ENCODE data around the gene ECHDC3. TPM values are rescaled to one million over a fixed set of nuclear protein-coding genes. Genes with fewer than 3 reads are reported as not detected.

ECHDC3 gene
- polyA plus RNA-seq, 1 of the 3 experiments (the other 2 are of a cell fraction), result 13.5 TPM

DNA sequence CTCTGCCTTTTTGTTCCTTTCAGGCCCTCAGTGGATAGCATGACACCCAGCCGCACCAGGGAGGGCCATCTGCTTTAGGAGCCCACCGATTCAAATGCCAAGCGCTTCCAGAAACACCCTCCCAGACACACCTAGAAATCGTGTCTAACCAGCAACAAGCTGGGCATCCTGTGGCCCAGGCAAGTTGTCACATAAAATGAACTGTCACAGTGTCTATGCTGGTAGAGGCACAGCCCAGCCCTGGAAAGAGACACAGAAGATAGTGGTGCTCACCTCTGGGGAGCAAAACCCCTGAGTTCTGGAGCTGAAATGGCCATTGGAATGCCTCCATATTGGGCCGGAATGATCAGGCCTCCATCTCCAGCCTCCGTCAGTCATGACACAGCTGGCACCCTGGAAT, 38.9 kb downstream of the ECHDC3 start:
- no peak overlapping the region for H2AFZ ChIP-seq (ENCODE audit: low read depth)

More for the DNA sequence above, 38.9 kb downstream of the ECHDC3 start:
- TF ChIP-seq ZBTB33 (IDR thresholded peaks at IDR 0.05; ENCODE audit: borderline replicate concordance, low read depth) (no peak), FOXJ3 (CRISPR knock-in tag; IDR thresholded peaks at IDR 0.05) (no peak), GABPA (IDR thresholded peaks at IDR 0.05; ENCODE audit: low read depth) (no peak), YY1 (IDR thresholded peaks at IDR 0.05; ENCODE audit: low read depth) (no peak), RAD21 (IDR thresholded peaks at IDR 0.05; ENCODE audit: low read length) (no peak), USF2 (IDR thresholded peaks at IDR 0.05; ENCODE audit: borderline replicate concordance, low read depth, low read length) (no peak), USF1 (IDR thresholded peaks at IDR 0.05; ENCODE audit: borderline replicate concordance, low read depth) (no peak), JUND (IDR thresholded peaks at IDR 0.05) (no peak), SMC3 (IDR thresholded peaks at IDR 0.05; ENCODE audit: low read depth, low read length) (no peak)
- TF ChIP-seq, protein P1, sequence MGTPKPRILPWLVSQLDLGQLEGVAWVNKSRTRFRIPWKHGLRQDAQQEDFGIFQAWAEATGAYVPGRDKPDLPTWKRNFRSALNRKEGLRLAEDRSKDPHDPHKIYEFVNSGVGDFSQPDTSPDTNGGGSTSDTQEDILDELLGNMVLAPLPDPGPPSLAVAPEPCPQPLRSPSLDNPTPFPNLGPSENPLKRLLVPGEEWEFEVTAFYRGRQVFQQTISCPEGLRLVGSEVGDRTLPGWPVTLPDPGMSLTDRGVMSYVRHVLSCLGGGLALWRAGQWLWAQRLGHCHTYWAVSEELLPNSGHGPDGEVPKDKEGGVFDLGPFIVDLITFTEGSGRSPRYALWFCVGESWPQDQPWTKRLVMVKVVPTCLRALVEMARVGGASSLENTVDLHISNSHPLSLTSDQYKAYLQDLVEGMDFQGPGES (IDR thresholded peaks at IDR 0.05; ENCODE audit: low read depth, low read length), result no peak
- TF ChIP-seq, protein P2, sequence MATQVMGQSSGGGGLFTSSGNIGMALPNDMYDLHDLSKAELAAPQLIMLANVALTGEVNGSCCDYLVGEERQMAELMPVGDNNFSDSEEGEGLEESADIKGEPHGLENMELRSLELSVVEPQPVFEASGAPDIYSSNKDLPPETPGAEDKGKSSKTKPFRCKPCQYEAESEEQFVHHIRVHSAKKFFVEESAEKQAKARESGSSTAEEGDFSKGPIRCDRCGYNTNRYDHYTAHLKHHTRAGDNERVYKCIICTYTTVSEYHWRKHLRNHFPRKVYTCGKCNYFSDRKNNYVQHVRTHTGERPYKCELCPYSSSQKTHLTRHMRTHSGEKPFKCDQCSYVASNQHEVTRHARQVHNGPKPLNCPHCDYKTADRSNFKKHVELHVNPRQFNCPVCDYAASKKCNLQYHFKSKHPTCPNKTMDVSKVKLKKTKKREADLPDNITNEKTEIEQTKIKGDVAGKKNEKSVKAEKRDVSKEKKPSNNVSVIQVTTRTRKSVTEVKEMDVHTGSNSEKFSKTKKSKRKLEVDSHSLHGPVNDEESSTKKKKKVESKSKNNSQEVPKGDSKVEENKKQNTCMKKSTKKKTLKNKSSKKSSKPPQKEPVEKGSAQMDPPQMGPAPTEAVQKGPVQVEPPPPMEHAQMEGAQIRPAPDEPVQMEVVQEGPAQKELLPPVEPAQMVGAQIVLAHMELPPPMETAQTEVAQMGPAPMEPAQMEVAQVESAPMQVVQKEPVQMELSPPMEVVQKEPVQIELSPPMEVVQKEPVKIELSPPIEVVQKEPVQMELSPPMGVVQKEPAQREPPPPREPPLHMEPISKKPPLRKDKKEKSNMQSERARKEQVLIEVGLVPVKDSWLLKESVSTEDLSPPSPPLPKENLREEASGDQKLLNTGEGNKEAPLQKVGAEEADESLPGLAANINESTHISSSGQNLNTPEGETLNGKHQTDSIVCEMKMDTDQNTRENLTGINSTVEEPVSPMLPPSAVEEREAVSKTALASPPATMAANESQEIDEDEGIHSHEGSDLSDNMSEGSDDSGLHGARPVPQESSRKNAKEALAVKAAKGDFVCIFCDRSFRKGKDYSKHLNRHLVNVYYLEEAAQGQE (IDR thresholded peaks at IDR 0.05; ENCODE audit: low read depth, low read length), result no peak
- H3K27ac ChIP-seq (ENCODE audit: low read depth in 2 of 2, low read length in 1 of 2), result no peak overlapping the region
- H3K36me3 ChIP-seq (replicated peaks in 1 of 2; ENCODE audit: control insufficient read depth in 1 of 2, insufficient read depth in 2 of 2, low read length in 1 of 2), result no peaks in the 10 kb centered on the region
- H3K9ac ChIP-seq, result no peak overlapping the region
- no peak overlapping the region for H3K4me2 ChIP-seq
- no peaks in the 10 kb centered on the region for H3K9me2 ChIP-seq
- 79% methylated on average over 5 of the region's 6 CpGs for WGBS (ENCODE audit: low lambda C conversion rate)
- no peaks in the 10 kb centered on the region for H3K9me3 ChIP-seq
- no peaks in the 10 kb centered on the region for H3K4me1 ChIP-seq (ENCODE audit: control insufficient read depth in 1 of 2, insufficient read depth in 2 of 2, low read depth in 1 of 2, low read length in 1 of 2)
- no peak overlapping the region for H3K4me3 ChIP-seq (ENCODE audit: low read depth in 2 of 2, low read length in 1 of 2)
- H4K20me1 ChIP-seq (ENCODE audit: insufficient read depth), result no peaks in the 10 kb centered on the region
- H3F3A ChIP-seq (replicated peaks; ENCODE audit: insufficient read depth), result no peaks in the 10 kb centered on the region
- H3K27me3 ChIP-seq (ENCODE audit: insufficient read depth), result no peaks in the 10 kb centered on the region
- ChIA-PET CTCF (interaction anchor here (0.6 to 3.9 kb wide), 7 partner anchors 7 to 205 kb away, joined by 3 to 57 read pairs (median 8); no protein-coding TSS in a partner anchor), POLR2A (no interaction called here)
- H3K79me2 ChIP-seq (ENCODE audit: insufficient read depth), result no peaks in the 10 kb centered on the region
- no peak for DNase-seq

Measured in SK-N-SH (cell line).